ENCODE data around the gene ERGIC1. TPM values are rescaled to one million over a fixed set of nuclear protein-coding genes. Genes with fewer than 3 reads are reported as not detected.

The ERGIC1 gene
- total RNA-seq, 1 donor from 2014 or later = 177 TPM

DNA sequence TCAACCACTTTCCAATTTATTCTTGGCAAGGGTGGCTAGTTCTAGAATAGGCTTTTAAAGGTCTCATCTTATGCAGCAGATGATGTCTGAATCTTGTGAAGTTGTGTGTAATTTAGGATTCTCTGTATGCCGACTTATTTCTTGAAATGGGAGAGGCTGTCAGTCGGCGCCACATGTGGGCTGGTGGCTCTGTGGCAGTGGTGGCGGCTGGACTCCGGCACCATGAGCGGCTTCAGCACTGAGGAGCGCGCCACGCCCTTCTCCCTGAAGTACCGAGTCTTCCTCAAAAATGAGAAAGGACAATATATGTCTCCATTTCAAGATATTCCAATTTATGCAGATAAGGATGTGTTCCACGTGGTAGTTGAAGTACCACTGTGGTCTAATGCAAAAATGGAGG lies 141.2 kb downstream of the ERGIC1 start:
- no peak for DNase-seq
- no peaks in the 10 kb centered on the region for H3K27me3 ChIP-seq (ENCODE audit: low read depth)
- ATAC-seq = no peak
- H3K4me1 ChIP-seq = no peaks in the 10 kb centered on the region
- H3K36me3 ChIP-seq = peaks cover 1% of the 10 kb centered on the region
- intact Hi-C loops (cut with DNase I) = no loop called here
- H3K9me3 ChIP-seq = no peaks in the 10 kb centered on the region
- H3K27ac ChIP-seq = no peak overlapping the region
- H3K4me3 ChIP-seq = no peak overlapping the region
- TF ChIP-seq, protein P1, sequence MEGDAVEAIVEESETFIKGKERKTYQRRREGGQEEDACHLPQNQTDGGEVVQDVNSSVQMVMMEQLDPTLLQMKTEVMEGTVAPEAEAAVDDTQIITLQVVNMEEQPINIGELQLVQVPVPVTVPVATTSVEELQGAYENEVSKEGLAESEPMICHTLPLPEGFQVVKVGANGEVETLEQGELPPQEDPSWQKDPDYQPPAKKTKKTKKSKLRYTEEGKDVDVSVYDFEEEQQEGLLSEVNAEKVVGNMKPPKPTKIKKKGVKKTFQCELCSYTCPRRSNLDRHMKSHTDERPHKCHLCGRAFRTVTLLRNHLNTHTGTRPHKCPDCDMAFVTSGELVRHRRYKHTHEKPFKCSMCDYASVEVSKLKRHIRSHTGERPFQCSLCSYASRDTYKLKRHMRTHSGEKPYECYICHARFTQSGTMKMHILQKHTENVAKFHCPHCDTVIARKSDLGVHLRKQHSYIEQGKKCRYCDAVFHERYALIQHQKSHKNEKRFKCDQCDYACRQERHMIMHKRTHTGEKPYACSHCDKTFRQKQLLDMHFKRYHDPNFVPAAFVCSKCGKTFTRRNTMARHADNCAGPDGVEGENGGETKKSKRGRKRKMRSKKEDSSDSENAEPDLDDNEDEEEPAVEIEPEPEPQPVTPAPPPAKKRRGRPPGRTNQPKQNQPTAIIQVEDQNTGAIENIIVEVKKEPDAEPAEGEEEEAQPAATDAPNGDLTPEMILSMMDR (IDR thresholded peaks at IDR 0.05) = no peak

DNA sequence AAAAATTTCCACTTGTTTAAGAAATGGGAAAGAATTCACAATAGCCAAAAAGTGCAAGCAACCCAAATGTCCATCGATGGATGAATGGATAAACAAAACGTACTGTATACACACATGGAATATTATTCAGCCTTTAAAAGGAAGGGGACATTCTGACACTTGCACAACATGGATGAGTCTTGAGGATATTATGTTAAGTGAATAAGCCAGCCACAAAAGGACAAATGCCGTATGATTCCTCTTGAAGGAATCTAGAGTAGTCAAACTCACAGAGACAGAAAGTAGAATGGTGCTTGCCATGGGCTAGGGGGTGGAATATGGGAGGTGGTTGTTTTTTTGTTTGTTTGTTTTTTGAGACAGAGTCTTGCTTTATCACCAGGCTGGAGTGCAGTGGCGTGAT lies 145.7 kb downstream of the ERGIC1 start:
- ATAC-seq (no peak), DNase-seq (no peak)
- H3K4me3 ChIP-seq = no peak overlapping the region
- H3K27ac ChIP-seq = no peak overlapping the region
- H3K4me1 ChIP-seq = peaks cover 9% of the 10 kb centered on the region
- no peaks in the 10 kb centered on the region for H3K9me3 ChIP-seq
- intact Hi-C loops (cut with DNase I) = loop anchor here (10.0 kb wide), 1 partner anchor 75 kb away; the partner anchor contains the start of gene CREBRF
- no peaks in the 10 kb centered on the region for H3K27me3 ChIP-seq (ENCODE audit: low read depth)
- H3K36me3 ChIP-seq = no peaks in the 10 kb centered on the region
- TF ChIP-seq, protein P1 (IDR thresholded peaks at IDR 0.05) = no peak

DNA sequence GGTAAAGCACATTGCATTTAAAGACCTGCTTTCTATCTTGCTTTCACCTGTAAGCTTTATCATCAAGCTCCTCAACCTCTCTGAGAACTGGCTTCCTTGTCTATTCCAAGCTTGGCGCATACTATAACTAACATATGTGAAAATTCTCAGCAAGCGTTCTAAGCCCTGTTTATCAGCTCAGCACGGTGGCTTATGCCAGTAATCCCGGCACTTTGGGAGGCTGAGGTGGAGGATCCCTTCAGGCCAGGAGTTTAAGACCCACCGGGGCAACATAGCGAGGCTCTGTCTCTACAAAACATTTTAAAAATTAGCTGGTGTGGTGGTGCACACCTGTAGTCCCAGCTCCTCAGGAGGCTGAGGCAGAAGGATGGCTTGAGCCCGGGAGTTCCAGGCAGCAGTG lies 147.9 kb downstream of the ERGIC1 start:
- Histone ChIP-seq H3K27me3 (ENCODE audit: low read depth) (no peaks in the 10 kb centered on the region), H3K4me3 (no peak overlapping the region), H3K9me3 (no peaks in the 10 kb centered on the region), H3K4me1 (peaks cover 28% of the 10 kb centered on the region), H3K36me3 (peaks cover 14% of the 10 kb centered on the region), H3K27ac (no peak overlapping the region)
- intact Hi-C loops (cut with DNase I) = loop anchor here (10.0 kb wide), 1 partner anchor 73 kb away; the partner anchor contains the start of gene CREBRF
- no peak for ATAC-seq
- TF ChIP-seq, protein P1 (IDR thresholded peaks at IDR 0.05) = no peak
- DNase-seq = no peak

DNA sequence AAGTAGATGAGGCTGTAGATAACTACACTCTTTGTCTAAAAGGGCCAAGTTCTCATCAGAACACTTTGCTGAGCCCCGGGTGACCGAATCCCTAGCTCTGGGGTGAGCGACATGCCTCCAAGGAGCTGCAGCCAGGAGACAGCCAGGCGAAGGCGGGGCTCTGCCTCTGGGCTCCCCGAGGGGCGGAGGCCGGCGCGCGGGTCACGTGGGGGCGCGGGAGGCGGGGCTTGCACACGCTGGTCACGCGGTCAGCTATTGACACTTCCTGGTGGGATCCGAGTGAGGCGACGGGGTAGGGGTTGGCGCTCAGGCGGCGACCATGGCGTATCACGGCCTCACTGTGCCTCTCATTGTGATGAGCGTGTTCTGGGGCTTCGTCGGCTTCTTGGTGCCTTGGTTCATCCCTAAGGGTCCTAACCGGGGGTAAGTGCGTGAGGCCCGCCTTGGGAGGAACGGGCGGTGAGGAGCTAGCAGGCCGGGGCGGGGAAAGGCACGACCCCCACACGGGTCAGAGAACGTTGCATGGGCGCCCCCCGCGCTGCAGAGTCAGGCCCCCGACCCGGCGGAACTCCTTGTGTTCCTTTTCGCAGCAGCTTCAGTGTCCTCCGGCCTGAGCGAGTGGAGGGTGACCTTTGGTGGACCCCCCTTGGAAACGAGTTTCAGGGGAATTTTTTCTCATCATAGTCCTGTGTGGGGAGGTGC lies 149.6 kb downstream of the ERGIC1 start, which contains the start of gene ATP6V0E1:
ATP6V0E1 (plus strand) TSS at position 230 of the 702 bp plus-strand sequence; CDS start at position 320, 90 bp downstream.
- Histone ChIP-seq H3K9me3 (no peaks in the 10 kb centered on the region), H3K27ac (peak within 1 kb of the TSS; percentile 95), H3K36me3 (peaks cover 29% of the 10 kb centered on the region), H3K4me3 (peak within 1 kb of the TSS; percentile 93), H3K27me3 (ENCODE audit: low read depth) (no peaks in the 10 kb centered on the region), H3K4me1 (peaks cover 44% of the 10 kb centered on the region)
- peak; percentile 98 for DNase-seq
- TF ChIP-seq, protein P1 (IDR thresholded peaks at IDR 0.05) = no peak
- ATAC-seq = peak; percentile 99
- intact Hi-C loops (cut with DNase I) = loop anchor here (10.0 kb wide), 1 partner anchor 71 kb away; the partner anchor contains the start of gene CREBRF

DNA sequence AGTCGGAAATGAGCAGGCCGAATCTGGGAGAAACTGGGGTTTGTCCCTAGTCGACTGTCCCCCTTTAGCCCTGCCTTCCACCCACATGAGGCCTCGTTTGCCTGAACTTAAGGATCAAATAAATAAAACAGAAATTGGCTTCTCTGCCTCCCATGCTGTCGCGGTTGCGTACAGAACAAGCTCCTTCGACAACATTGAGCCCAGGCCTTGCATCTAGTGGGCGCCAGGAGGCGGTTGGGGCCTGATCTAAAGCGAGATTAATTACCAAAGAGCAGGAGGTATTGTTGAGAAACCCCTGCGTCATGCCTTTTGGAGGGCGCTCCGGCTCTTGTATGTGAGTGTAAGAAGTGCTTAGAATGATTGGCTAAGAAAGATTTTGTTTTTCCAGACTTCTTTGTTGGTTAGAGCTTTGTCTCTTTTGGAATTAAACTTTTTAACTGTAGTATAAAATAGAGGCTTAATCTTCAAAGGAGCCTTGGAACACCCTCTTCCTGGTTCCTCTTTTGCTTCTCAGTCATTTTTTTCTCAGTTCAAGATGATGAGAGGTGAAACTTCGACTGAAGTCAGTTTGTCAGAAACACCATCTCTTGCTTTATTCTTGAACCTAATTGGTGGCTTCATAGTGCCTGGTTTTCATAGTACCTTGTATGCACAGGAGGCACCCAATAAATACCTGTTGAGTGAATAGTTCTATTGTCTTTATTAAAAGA lies 150.3 kb downstream of the ERGIC1 start:
- Histone ChIP-seq H3K4me1 (peaks cover 48% of the 10 kb centered on the region), H3K4me3 (peak overlapping the region; percentile 93), H3K36me3 (peaks cover 36% of the 10 kb centered on the region), H3K27me3 (ENCODE audit: low read depth) (no peaks in the 10 kb centered on the region), H3K27ac (peak overlapping the region; percentile 95), H3K9me3 (no peaks in the 10 kb centered on the region)
- ATAC-seq (peak; percentile 87 to 89), DNase-seq (peak; percentile 85)
- TF ChIP-seq, protein P1 (IDR thresholded peaks at IDR 0.05) = peak; percentile 50
- intact Hi-C loops (cut with DNase I) = loop anchor here (10.0 kb wide), 1 partner anchor 70 kb away; the partner anchor contains the start of gene CREBRF
